Glomerular endothelial cell (primary cell): Measurements from ENCODE around the gene KRTAP4-2. TPM values are rescaled to one million over a fixed set of nuclear protein-coding genes. Genes with fewer than 3 reads are reported as not detected.
"Not testable (repeated sequence)": the region's sequence is repeated elsewhere in the genome, so short reads cannot be mapped to it uniquely, and the experiment has no call there.

Experiments used
- DNase-seq: peaks from one replicate; pipeline ENCODE4 v3.0.0-alpha.2; 2011; ENCODE audit warnings: low read depth, low spot score; ENCODE audit errors: extremely low read depth
- total RNA-seq: library from RNA; depleted of rRNA; stranded (reverse); fragments of >200 nt; gene quantifications from 2 replicates; pipeline ENCODE4 v1.2.3, GENCODE V29; 2015

The KRTAP4-2 gene
- total RNA-seq = not detected in 2 replicates

- DNase-seq = no peak
Observed at GRCh38 chr17:41177727-41178271, at the start of gene KRTAP4-2. TSS of gene KRTAP4-2 (minus strand) at chr17:41178221. CDS start at chr17:41178164, 57 bp downstream.

GRCh38 chr17:41226598-41227095 is 48.6 kb upstream of the KRTAP4-2 start, which contains the start of gene KRTAP9-2:
TSS of gene KRTAP9-2 (plus strand) at chr17:41226648. CDS start at chr17:41226655, 7 bp downstream.
- not testable (repeated sequence) for DNase-seq

GRCh38 chr17:41226051-41226450 is 48.0 kb upstream of the KRTAP4-2 start:
- DNase-seq = no peak

- no peak for DNase-seq
Observed at GRCh38 chr17:41223821-41224220, 45.8 kb upstream of the KRTAP4-2 start.

- no peak for DNase-seq
Observed at GRCh38 chr17:41215681-41216080, 37.7 kb upstream of the KRTAP4-2 start.

- DNase-seq = no peak
Observed at GRCh38 chr17:41212524-41213169, 34.6 kb upstream of the KRTAP4-2 start.

GRCh38 chr17:41211845-41212466 is 33.9 kb upstream of the KRTAP4-2 start:
- no peak for DNase-seq

- no peak for DNase-seq
Observed at GRCh38 chr17:41199421-41200078, 21.5 kb upstream of the KRTAP4-2 start.

- no peak for DNase-seq
Observed at GRCh38 chr17:41196068-41196467, 18.0 kb upstream of the KRTAP4-2 start.

GRCh38 chr17:41190328-41190727 is 12.3 kb upstream of the KRTAP4-2 start:
- no peak for DNase-seq

GRCh38 chr17:41189837-41190318 is 11.9 kb upstream of the KRTAP4-2 start, which contains the start of gene KRTAP9-1:
TSS of gene KRTAP9-1 (plus strand) at chr17:41189887. CDS start at chr17:41189887, 0 bp downstream.
- DNase-seq = not testable (repeated sequence)

- no peak for DNase-seq
Observed at GRCh38 chr17:41186872-41187271, 8.9 kb upstream of the KRTAP4-2 start.

GRCh38 chr17:41185001-41185400 is 7.0 kb upstream of the KRTAP4-2 start:
- no peak for DNase-seq

GRCh38 chr17:41184480-41184961 is 6.5 kb upstream of the KRTAP4-2 start, which contains the start of gene KRTAP4-1:
TSS of gene KRTAP4-1 (minus strand) at chr17:41184911. CDS start at chr17:41184854, 57 bp downstream.
- no peak for DNase-seq

GRCh38 chr17:41178843-41179616 is 1.0 kb upstream of the KRTAP4-2 start:
- no peak for DNase-seq

GRCh38 chr17:41178341-41178740 is 320 bp upstream of the KRTAP4-2 start:
- DNase-seq = no peak

- no peak for DNase-seq
Observed at GRCh38 chr17:41176744-41177387, 1.2 kb downstream of the KRTAP4-2 start.

GRCh38 chr17:41171886-41172285 is 6.1 kb downstream of the KRTAP4-2 start:
- no peak for DNase-seq

GRCh38 chr17:41168121-41168520 is 9.9 kb downstream of the KRTAP4-2 start, which contains the start of gene KRTAP4-3:
TSS of gene KRTAP4-3 (minus strand) at chr17:41168221. CDS start at chr17:41168172, 49 bp downstream.
- no peak for DNase-seq
